ENCODE measurements around the gene FAM118A. TPM values are rescaled to one million over a fixed set of nuclear protein-coding genes. Genes with fewer than 3 reads are reported as not detected.

FAM118A gene
- total RNA-seq, 4 donors from 2014 or later = 17.3 to 60.1 (median 37.9) TPM

GRCh38 chr22:45268167-45268957 lies 41.4 kb upstream of the FAM118A start:
- no peak for TF ChIP-seq CTCF (IDR thresholded peaks at IDR 0.05; ENCODE audit: low read depth)

- no peak for TF ChIP-seq CTCF (IDR thresholded peaks at IDR 0.05; ENCODE audit: low read depth)
These were observed 40.5 kb upstream of the FAM118A start for GRCh38 chr22:45268958-45269844.

- no peak for TF ChIP-seq CTCF (IDR thresholded peaks at IDR 0.05; ENCODE audit: low read depth)
These were observed 39.4 kb upstream of the FAM118A start for GRCh38 chr22:45270095-45271020.

GRCh38 chr22:45271667-45272201 lies 38.0 kb upstream of the FAM118A start:
- no peak for TF ChIP-seq CTCF (IDR thresholded peaks at IDR 0.05; ENCODE audit: low read depth)

- no peak for TF ChIP-seq CTCF (IDR thresholded peaks at IDR 0.05; ENCODE audit: low read depth)
These were observed 37.2 kb upstream of the FAM118A start for GRCh38 chr22:45272498-45272897.

- no peak for TF ChIP-seq CTCF (IDR thresholded peaks at IDR 0.05; ENCODE audit: low read depth)
These were observed 36.2 kb upstream of the FAM118A start for GRCh38 chr22:45273452-45274075.
